GM23338 (cell line): ENCODE results near the gene KCNJ6. TPM values are rescaled to one million over a fixed set of nuclear protein-coding genes. Genes with fewer than 3 reads are reported as not detected.

Source experiments
- ATAC-seq: fragments of 200-7000 bp; cut with Tn5 transposase; 3 replicates; pipeline ENCODE4 v1.9.1; 2020
- DNase-seq: peaks from one replicate; pipeline ENCODE4 v3.0.0-alpha.2; 2015; ENCODE audit warnings: low spot score
- H2AFZ ChIP-seq: fragments of 200-600 bp; sonication (generic); 2 replicates; pipeline ENCODE4 v1.8.0; 2016; ENCODE audit warnings: antibody characterized with exemption, mild to moderate bottlenecking, moderate library complexity
- H3F3A ChIP-seq: fragments of 200-600 bp; sonication (generic); replicated peaks from 2 replicates; pipeline ENCODE4 v1.8.0; 2017; ENCODE audit warnings: antibody characterized with exemption, mixed run types, low read depth
- H3K27ac ChIP-seq: fragments of 200-600 bp; sonication (generic); 2 replicates; pipeline ENCODE4 v1.6.1; 2016; ENCODE audit warnings: low read depth
- H3K27me3 ChIP-seq: fragments of 200-600 bp; sonication (generic); 2 replicates; pipeline ENCODE4 v1.8.0; 2016; ENCODE audit warnings: mild to moderate bottlenecking, mixed run types, moderate library complexity; ENCODE audit not compliant: insufficient read depth
- H3K36me3 ChIP-seq: fragments of 200-600 bp; sonication (generic); 2 replicates; pipeline ENCODE4 v1.8.0; 2016; ENCODE audit warnings: mild to moderate bottlenecking; ENCODE audit not compliant: insufficient read depth
- H3K4me1 ChIP-seq: fragments of 200-600 bp; sonication (generic); 2 replicates; pipeline ENCODE4 v1.8.0; 2016; ENCODE audit warnings: mild to moderate bottlenecking, moderate library complexity; ENCODE audit not compliant: insufficient read depth
- H3K4me2 ChIP-seq: fragments of 200-600 bp; sonication (generic); 2 replicates; pipeline ENCODE4 v1.7.1; 2017; ENCODE audit warnings: mixed run types
- H3K4me3 ChIP-seq: fragments of 200-600 bp; sonication (generic); 2 replicates; pipeline ENCODE4 v1.6.1; 2016; ENCODE audit warnings: mixed run types
- H3K79me2 ChIP-seq: fragments of 200-600 bp; sonication (generic); replicated peaks from 2 replicates; pipeline ENCODE4 v1.8.0; 2017; ENCODE audit warnings: mild to moderate bottlenecking; ENCODE audit not compliant: insufficient read depth
- H3K9me2 ChIP-seq: fragments of 200-600 bp; sonication (generic); 2 replicates; pipeline ENCODE4 v1.8.0; 2017; ENCODE audit not compliant: insufficient read depth
- H4K20me1 ChIP-seq: fragments of 200-600 bp; sonication (generic); replicated peaks from 2 replicates; pipeline ENCODE4 v1.8.0; 2017; ENCODE audit warnings: mild to moderate bottlenecking; ENCODE audit not compliant: insufficient read depth
- H3K27ac Mint-ChIP-seq: 2 replicates; pipeline ENCODE4 v1.8.0; 2020; ENCODE audit warnings: inconsistent platforms, mild to moderate bottlenecking, moderate library complexity, mixed read lengths
- H3K27me3 Mint-ChIP-seq: 3 replicates; pipeline ENCODE4 v1.8.0; 2022; ENCODE audit warnings: low read depth, mild to moderate bottlenecking, moderate library complexity, mixed read lengths, inconsistent platforms; ENCODE audit not compliant: insufficient read depth, poor library complexity
- H3K36me3 Mint-ChIP-seq: 3 replicates; pipeline ENCODE4 v1.8.0; 2021; ENCODE audit warnings: low read depth, mild to moderate bottlenecking, inconsistent platforms, moderate library complexity, mixed read lengths
- H3K4me1 Mint-ChIP-seq: 3 replicates; pipeline ENCODE4 v1.8.0; 2020; ENCODE audit warnings: mild to moderate bottlenecking, inconsistent platforms, mixed read lengths
- H3K4me3 Mint-ChIP-seq: 3 replicates; pipeline ENCODE4 v1.8.0; 2021; ENCODE audit warnings: moderate library complexity, mild to moderate bottlenecking, inconsistent platforms, mixed read lengths
- H3K9me3 Mint-ChIP-seq: 3 replicates; pipeline ENCODE4 v1.8.0; 2020; ENCODE audit warnings: moderate library complexity, mild to moderate bottlenecking, inconsistent platforms, mixed read lengths
- CTCF ChIP-seq, 2 experiments: fragments of 200-600 bp in 1 of 2; sonication (generic) in 1 of 2; conservative IDR thresholded peaks; 2 replicates each; pipeline versions ENCODE4 v1.5.1 to v1.6.1; 2016 to 2017; ENCODE audit warnings: antibody characterized with exemption in 2 of 2, low read depth in 2 of 2, mild to moderate bottlenecking in 2 of 2, moderate library complexity in 1 of 2
- EZH2phosphoT487 ChIP-seq: fragments of 200-600 bp; sonication (generic); IDR thresholded peaks from one replicate; pipeline ENCODE4 v1.8.1; 2018; ENCODE audit warnings: antibody characterized with exemption; ENCODE audit not compliant: unreplicated experiment
- NANOG ChIP-seq: IDR thresholded peaks from 2 replicates; pipeline ENCODE4 v1.6.1; 2016; ENCODE audit warnings: antibody characterized with exemption, borderline replicate concordance
- STAT1 ChIP-seq: IDR thresholded peaks from one replicate; pipeline ENCODE4 v1.6.1; 2016; ENCODE audit warnings: antibody characterized with exemption; ENCODE audit not compliant: unreplicated experiment
- ZNF462 ChIP-seq: fragments of 250-450 bp; sonication (Bioruptor Pico); IDR thresholded peaks from 2 replicates; pipeline ENCODE4 v1.5.0; 2020; ENCODE audit warnings: mild to moderate bottlenecking, moderate library complexity
- polyA plus RNA-seq: library from polyadenylated mRNA; unstranded; fragments of >200 nt; fragmentation: Nextera tagmentation; extraction: Ambion mirVana; gene quantifications from 2 replicates; pipeline ENCODE4 v1.2.1, GENCODE V29; 2016
- total RNA-seq: library from RNA; depleted of rRNA; stranded (reverse); fragments of >200 nt; shearing (Covaris generic); gene quantifications from 2 replicates; pipeline ENCODE4 v1.2.3, GENCODE V29; 2014
- TF ChIP-seq, protein P1 (sequence below): IDR thresholded peaks from 2 replicates; pipeline ENCODE4 v1.6.1; 2016; ENCODE audit warnings: antibody characterized with exemption

KCNJ6 gene
- total and polyA plus RNA-seq, 2 experiments from 2014 or later = 0.48 to 0.52 TPM

GRCh38 chr21:37763298-37763697 lies 153.0 kb downstream of the KCNJ6 start (continued):
- no peak for TF ChIP-seq ZNF462 (CRISPR knock-in tag)

- H2AFZ ChIP-seq = no peak overlapping the region
- Mint-ChIP-seq H3K27ac (no peak overlapping the region), H3K4me1 (peaks cover 5% of the 10 kb centered on the region; the same call in 2 of the 3 replicates), H3K27me3 (peaks cover 11% of the 10 kb centered on the region), H3K36me3 (peaks cover 15% of the 10 kb centered on the region; the same call in 2 of the 3 replicates), H3K4me3 (no peak overlapping the region), H3K9me3 (peaks cover 17% of the 10 kb centered on the region)
- H3K4me3 ChIP-seq = no peak overlapping the region
- no peaks in the 10 kb centered on the region for H3K4me1 ChIP-seq
- H3K27me3 ChIP-seq = no peaks in the 10 kb centered on the region
- no peak overlapping the region for H3K27ac ChIP-seq
- H3K9me2 ChIP-seq = no peaks in the 10 kb centered on the region
- peaks cover 4% of the 10 kb centered on the region; the same call in 1 of the 2 replicates for H3K36me3 ChIP-seq
- no peaks in the 10 kb centered on the region for H3K79me2 ChIP-seq
- no peak for ATAC-seq
- DNase-seq = no peak
- H3K4me2 ChIP-seq = no peak overlapping the region
- no peaks in the 10 kb centered on the region for H4K20me1 ChIP-seq
- no peaks in the 10 kb centered on the region for H3F3A ChIP-seq
- TF ChIP-seq NANOG (no peak), ZNF462 (CRISPR knock-in tag) (no peak), CTCF (conservative IDR thresholded peaks at IDR 0.05; ENCODE audit: low read depth in 2 of 2) (no peak), EZH2phosphoT487 (no peak), STAT1 (no peak)
- TF ChIP-seq, protein P1, sequence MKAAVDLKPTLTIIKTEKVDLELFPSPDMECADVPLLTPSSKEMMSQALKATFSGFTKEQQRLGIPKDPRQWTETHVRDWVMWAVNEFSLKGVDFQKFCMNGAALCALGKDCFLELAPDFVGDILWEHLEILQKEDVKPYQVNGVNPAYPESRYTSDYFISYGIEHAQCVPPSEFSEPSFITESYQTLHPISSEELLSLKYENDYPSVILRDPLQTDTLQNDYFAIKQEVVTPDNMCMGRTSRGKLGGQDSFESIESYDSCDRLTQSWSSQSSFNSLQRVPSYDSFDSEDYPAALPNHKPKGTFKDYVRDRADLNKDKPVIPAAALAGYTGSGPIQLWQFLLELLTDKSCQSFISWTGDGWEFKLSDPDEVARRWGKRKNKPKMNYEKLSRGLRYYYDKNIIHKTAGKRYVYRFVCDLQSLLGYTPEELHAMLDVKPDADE = no peak
Observed at GRCh38 chr21:37762606-37763005, 153.7 kb downstream of the KCNJ6 start.
